ENCODE measurements around the gene GOLT1A.

GRCh38 chr1:204169858-204170257 is 43.9 kb downstream of the GOLT1A start:
- TF ChIP-seq, protein P1, sequence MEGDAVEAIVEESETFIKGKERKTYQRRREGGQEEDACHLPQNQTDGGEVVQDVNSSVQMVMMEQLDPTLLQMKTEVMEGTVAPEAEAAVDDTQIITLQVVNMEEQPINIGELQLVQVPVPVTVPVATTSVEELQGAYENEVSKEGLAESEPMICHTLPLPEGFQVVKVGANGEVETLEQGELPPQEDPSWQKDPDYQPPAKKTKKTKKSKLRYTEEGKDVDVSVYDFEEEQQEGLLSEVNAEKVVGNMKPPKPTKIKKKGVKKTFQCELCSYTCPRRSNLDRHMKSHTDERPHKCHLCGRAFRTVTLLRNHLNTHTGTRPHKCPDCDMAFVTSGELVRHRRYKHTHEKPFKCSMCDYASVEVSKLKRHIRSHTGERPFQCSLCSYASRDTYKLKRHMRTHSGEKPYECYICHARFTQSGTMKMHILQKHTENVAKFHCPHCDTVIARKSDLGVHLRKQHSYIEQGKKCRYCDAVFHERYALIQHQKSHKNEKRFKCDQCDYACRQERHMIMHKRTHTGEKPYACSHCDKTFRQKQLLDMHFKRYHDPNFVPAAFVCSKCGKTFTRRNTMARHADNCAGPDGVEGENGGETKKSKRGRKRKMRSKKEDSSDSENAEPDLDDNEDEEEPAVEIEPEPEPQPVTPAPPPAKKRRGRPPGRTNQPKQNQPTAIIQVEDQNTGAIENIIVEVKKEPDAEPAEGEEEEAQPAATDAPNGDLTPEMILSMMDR (IDR thresholded peaks at IDR 0.05 in 2 of 3, conservative IDR thresholded peaks at IDR 0.05 in 1 of 3; ENCODE audit: control insufficient read depth in 2 of 3, extremely low read depth in 1 of 3, insufficient read depth in 1 of 3, low read depth in 3 of 3, low read length in 3 of 3), result no peak
- TF ChIP-seq, protein P2, sequence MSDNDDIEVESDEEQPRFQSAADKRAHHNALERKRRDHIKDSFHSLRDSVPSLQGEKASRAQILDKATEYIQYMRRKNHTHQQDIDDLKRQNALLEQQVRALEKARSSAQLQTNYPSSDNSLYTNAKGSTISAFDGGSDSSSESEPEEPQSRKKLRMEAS (IDR thresholded peaks at IDR 0.05; ENCODE audit: low read depth, low read length), result no peak
- TF ChIP-seq SIN3A (IDR thresholded peaks at IDR 0.05; ENCODE audit: low read depth, low read length), result no peak
